ENCODE data around the gene APOD. TPM values are rescaled to one million over a fixed set of nuclear protein-coding genes. Genes with fewer than 3 reads are reported as not detected.

The APOD gene
- total RNA-seq, 1 experiment from 2014 or later = 0.48 TPM

DNA sequence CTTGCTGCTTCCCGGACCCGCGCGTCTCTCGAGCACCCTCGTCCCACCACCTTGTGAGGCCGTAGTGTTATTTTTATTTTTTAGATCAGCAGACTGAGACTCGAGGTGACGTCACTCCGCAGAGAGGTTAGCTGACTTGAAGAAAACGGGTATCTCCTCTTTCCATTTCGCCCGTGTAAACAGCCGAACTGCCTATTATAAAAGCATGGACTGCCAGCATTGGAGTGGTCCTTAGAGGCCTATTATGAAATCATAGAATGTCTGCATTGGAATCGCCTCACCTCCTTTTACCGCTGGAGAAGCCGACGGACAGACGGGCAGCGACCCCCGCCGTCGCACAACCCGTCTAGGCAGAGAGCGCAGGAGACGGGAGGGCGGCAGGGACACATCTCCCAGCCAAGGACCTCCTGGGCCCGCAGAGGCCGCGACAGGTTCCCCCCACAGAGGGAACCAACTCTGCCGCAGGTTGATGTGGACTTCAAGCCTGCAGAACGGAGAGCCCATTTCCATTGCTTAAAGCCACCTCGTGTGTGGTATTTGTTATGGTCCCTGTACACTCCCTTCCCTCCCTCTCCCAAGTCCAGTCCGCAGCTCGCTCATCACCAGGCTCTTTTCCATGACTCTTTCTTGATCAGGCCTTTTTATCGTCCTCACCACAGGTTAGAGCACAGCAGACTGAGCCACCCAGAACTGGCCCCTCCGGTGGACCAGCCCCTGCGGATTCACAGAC, 40.1 kb downstream of the APOD start:
- intact Hi-C loops (cut with micrococcal nuclease; ENCODE audit: unreplicated experiment) = no loop called here
- peaks cover 19% of the 10 kb centered on the region; the same call in 1 of the 2 replicates for H3F3A ChIP-seq (ENCODE audit: insufficient read depth, low read depth)
- H3K4me3 ChIP-seq = peak overlapping the region; percentile 78
- ChIA-PET POLR2A (ENCODE audit: unreplicated experiment) (interaction anchor here (0.6 to 0.7 kb wide), 8 partner anchors 16 to 515 kb away, joined by 3 to 6 read pairs (median 3); no protein-coding TSS in a partner anchor), CTCF (interaction anchor here (0.6 to 2.1 kb wide), 5 partner anchors 9 to 351 kb away, joined by 3 to 11 read pairs (median 4); partner anchors contain the start of gene XXYLT1)
- H3K9me3 ChIP-seq (ENCODE audit: insufficient read depth, low read depth) = no peaks in the 10 kb centered on the region
- H3K4me1 ChIP-seq (replicated peaks; ENCODE audit: insufficient read depth) = peaks cover 42% of the 10 kb centered on the region
- peak overlapping the region; percentile 89 for H2AFZ ChIP-seq
- H3K9me2 ChIP-seq (ENCODE audit: insufficient read depth) = no peaks in the 10 kb centered on the region
- peak overlapping the region; percentile 82 for H3K4me2 ChIP-seq
- peaks cover 25% of the 10 kb centered on the region for H4K20me1 ChIP-seq (ENCODE audit: insufficient read depth)
- H3K36me3 ChIP-seq (ENCODE audit: low read depth) = no peaks in the 10 kb centered on the region
- no peak for TF ChIP-seq EZH2 (IDR thresholded peaks at IDR 0.05; ENCODE audit: low read depth)
- TF ChIP-seq, protein P1, sequence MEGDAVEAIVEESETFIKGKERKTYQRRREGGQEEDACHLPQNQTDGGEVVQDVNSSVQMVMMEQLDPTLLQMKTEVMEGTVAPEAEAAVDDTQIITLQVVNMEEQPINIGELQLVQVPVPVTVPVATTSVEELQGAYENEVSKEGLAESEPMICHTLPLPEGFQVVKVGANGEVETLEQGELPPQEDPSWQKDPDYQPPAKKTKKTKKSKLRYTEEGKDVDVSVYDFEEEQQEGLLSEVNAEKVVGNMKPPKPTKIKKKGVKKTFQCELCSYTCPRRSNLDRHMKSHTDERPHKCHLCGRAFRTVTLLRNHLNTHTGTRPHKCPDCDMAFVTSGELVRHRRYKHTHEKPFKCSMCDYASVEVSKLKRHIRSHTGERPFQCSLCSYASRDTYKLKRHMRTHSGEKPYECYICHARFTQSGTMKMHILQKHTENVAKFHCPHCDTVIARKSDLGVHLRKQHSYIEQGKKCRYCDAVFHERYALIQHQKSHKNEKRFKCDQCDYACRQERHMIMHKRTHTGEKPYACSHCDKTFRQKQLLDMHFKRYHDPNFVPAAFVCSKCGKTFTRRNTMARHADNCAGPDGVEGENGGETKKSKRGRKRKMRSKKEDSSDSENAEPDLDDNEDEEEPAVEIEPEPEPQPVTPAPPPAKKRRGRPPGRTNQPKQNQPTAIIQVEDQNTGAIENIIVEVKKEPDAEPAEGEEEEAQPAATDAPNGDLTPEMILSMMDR (conservative IDR thresholded peaks at IDR 0.05) = no peak
- TSS peak; percentile 60 for BruUV-seq (replicated peaks)
- H3K27me3 ChIP-seq (ENCODE audit: insufficient read depth, low read depth) = no peaks in the 10 kb centered on the region
- no peak for DNase-seq
- H3K27ac ChIP-seq = no peak overlapping the region
- peaks cover 43% of the 10 kb centered on the region for H3K79me2 ChIP-seq (ENCODE audit: low read depth)

DNA sequence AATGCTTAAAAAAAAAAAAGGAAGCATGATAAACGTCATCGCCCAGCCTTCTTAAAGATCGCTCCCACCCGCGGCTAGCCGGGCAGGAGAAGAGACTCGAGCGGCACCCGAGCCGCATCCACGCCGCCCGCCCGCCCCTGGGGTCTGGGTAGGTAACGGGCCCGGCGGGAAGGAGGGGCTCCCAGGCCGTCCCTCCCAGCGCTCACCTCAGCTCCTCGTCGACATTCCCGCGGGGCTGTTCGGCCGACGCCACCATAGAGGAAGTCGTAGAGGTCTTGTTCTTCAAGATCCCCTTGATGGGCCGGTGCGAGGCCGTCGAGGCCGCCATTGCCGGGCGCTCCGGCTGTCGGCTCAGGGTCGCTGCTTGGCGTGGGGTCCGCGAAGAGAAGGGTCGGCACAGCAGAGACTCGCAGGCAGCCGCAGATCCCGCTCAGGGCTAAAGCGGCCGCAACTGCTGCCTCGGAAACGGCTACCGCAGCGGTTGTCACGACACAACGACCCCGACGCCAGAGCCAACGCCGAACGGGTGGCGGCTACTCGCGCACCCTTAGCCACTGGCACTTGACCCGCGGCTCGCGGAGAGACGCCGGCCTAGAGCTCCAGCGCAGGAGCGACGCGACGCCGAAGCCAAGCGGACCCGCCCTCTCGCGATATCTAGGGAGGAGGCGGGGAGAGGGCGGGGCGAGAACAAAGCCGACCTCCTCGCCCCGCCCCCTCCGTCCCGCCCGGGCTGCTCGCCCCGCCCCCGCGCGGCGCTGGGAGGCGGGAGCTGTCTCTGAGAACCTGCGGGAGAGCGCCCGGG, 40.8 kb downstream of the APOD start, which contains the start of gene PPP1R2:
Gene PPP1R2 (minus strand): TSS at position 628 of the 802 bp plus-strand sequence. CDS start 300 bp downstream, at position 328.
- H3K27ac ChIP-seq = peak within 1 kb of the TSS; percentile 42
- peak within 1 kb of the TSS; percentile 82 for H3K4me2 ChIP-seq
- no TSS peak for BruUV-seq (replicated peaks)
- no peaks in the 10 kb centered on the region for H3K36me3 ChIP-seq (ENCODE audit: low read depth)
- H3K27me3 ChIP-seq (ENCODE audit: insufficient read depth, low read depth) = no peaks in the 10 kb centered on the region
- CTCF ChIA-PET = interaction anchor here (0.6 to 2.1 kb wide), 13 partner anchors 10 to 948 kb away, joined by 3 to 11 read pairs (median 4); partner anchors contain the start of genes LSG1 and XXYLT1
- POLR2A ChIA-PET (ENCODE audit: unreplicated experiment) = interaction anchor here (0.6 to 0.7 kb wide), 11 partner anchors 17 to 795 kb away, joined by 3 to 17 read pairs (median 3); partner anchors contain the start of gene TM4SF19
- H3K4me1 ChIP-seq (replicated peaks; ENCODE audit: insufficient read depth) = peaks cover 34% of the 10 kb centered on the region
- H4K20me1 ChIP-seq (ENCODE audit: insufficient read depth) = peaks cover 28% of the 10 kb centered on the region
- peaks cover 50% of the 10 kb centered on the region for H3K79me2 ChIP-seq (ENCODE audit: low read depth)
- DNase-seq = peak; percentile 80 to 95
- H3K4me3 ChIP-seq = peak within 1 kb of the TSS; percentile 78
- TF ChIP-seq, protein P1 (conservative IDR thresholded peaks at IDR 0.05) = no peak
- TF ChIP-seq EZH2 (IDR thresholded peaks at IDR 0.05; ENCODE audit: low read depth) = no peak
- no peaks in the 10 kb centered on the region for H3K9me2 ChIP-seq (ENCODE audit: insufficient read depth)
- H2AFZ ChIP-seq = peak within 1 kb of the TSS; percentile 89
- intact Hi-C loops (cut with micrococcal nuclease; ENCODE audit: unreplicated experiment) = no loop called here
- no peaks in the 10 kb centered on the region for H3K9me3 ChIP-seq (ENCODE audit: insufficient read depth, low read depth)
- peaks cover 15% of the 10 kb centered on the region; the same call in 1 of the 2 replicates for H3F3A ChIP-seq (ENCODE audit: insufficient read depth, low read depth)

DNA sequence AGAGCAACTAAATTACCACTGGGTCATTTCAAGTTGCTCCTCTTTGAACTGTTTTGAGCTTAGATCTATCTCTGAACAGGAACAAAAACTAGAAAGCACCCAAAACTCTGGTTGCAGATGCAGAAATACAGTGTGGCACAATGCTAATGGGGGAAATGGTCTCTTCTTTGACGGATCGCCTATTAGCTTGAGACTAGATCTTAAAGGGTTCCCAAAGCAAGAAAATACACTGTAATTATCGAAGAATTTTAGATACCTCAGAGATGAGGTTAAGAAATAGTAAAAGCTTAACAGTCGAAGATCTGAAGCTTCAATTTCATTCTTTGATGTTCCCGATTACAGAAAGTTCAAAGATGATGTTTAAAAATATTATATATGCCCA, 41.4 kb downstream of the APOD start:
- Histone ChIP-seq H3K36me3 (ENCODE audit: low read depth) (no peaks in the 10 kb centered on the region), H3K27ac (no peak overlapping the region), H3K4me2 (peak overlapping the region; percentile 82), H3K9me3 (ENCODE audit: insufficient read depth, low read depth) (no peaks in the 10 kb centered on the region), H3K4me3 (peak overlapping the region; percentile 78), H3K4me1 (replicated peaks; ENCODE audit: insufficient read depth) (peaks cover 33% of the 10 kb centered on the region), H3K27me3 (ENCODE audit: insufficient read depth, low read depth) (no peaks in the 10 kb centered on the region), H3F3A (ENCODE audit: insufficient read depth, low read depth) (peaks cover 15% of the 10 kb centered on the region; the same call in 1 of the 2 replicates), H4K20me1 (ENCODE audit: insufficient read depth) (peaks cover 34% of the 10 kb centered on the region), H3K79me2 (ENCODE audit: low read depth) (peaks cover 56% of the 10 kb centered on the region), H2AFZ (peak overlapping the region; percentile 89), H3K9me2 (ENCODE audit: insufficient read depth) (no peaks in the 10 kb centered on the region)
- DNase-seq = no peak
- intact Hi-C loops (cut with micrococcal nuclease; ENCODE audit: unreplicated experiment) = no loop called here
- TF ChIP-seq EZH2 (IDR thresholded peaks at IDR 0.05; ENCODE audit: low read depth) = no peak
- TF ChIP-seq, protein P1 (conservative IDR thresholded peaks at IDR 0.05) = no peak
- ChIA-PET POLR2A (ENCODE audit: unreplicated experiment) (interaction anchor here (0.7 kb wide), 3 partner anchors 147 to 372 kb away, joined by 4 to 17 read pairs (median 4); no protein-coding TSS in a partner anchor), CTCF (interaction anchor here (0.6 to 2.1 kb wide), 10 partner anchors 17 to 948 kb away, joined by 3 to 11 read pairs (median 5); partner anchors contain the start of genes LSG1 and XXYLT1)
- BruUV-seq (replicated peaks) = no TSS peak

Data from PC-9 (cell line).